ENCODE data around the gene ACVR1B.
A peak's percentile ranks its signal among the peaks of the same experiment; 100 is the strongest.

- TF ChIP-seq CREB3 (tag; conservative IDR thresholded peaks at IDR 0.05; ENCODE audit: low read depth): no peak
- TF ChIP-seq SMC3 (conservative IDR thresholded peaks at IDR 0.05; ENCODE audit: insufficient read depth, low read depth, low read length): no peak
- no peak for TF ChIP-seq RB1 (IDR thresholded peaks at IDR 0.05; ENCODE audit: low read depth)
- no peak for TF ChIP-seq KDM4B (IDR thresholded peaks at IDR 0.05; ENCODE audit: borderline replicate concordance in 2 of 2, low read depth in 1 of 2)
- no peak for TF ChIP-seq OTX1 (CRISPR knock-in tag; IDR thresholded peaks at IDR 0.05)
- no peak for TF ChIP-seq FIP1L1 (IDR thresholded peaks at IDR 0.05; ENCODE audit: low read depth, low read length, poor library complexity, severe bottlenecking)
- TF ChIP-seq POLR2A (conservative IDR thresholded peaks at IDR 0.05): no peak
- TF ChIP-seq ESRRA (IDR thresholded peaks at IDR 0.05; ENCODE audit: borderline replicate concordance, low read depth): no peak
- TF ChIP-seq MYNN (IDR thresholded peaks at IDR 0.05): peak; percentile 68; the same call in 1 of the 2 replicates
- TF ChIP-seq MYNN (CRISPR knock-in tag; IDR thresholded peaks at IDR 0.05): no peak
- TF ChIP-seq RERE (CRISPR knock-in tag; IDR thresholded peaks at IDR 0.05; ENCODE audit: borderline replicate concordance): no peak
- no peak for TF ChIP-seq NR3C1 (CRISPR knock-in tag; IDR thresholded peaks at IDR 0.05)
- no peak for TF ChIP-seq GABPB1 (CRISPR knock-in tag; IDR thresholded peaks at IDR 0.05)
- TF ChIP-seq MAFK (IDR thresholded peaks at IDR 0.05; ENCODE audit: low read length): no peak
- TF ChIP-seq ZNF57 (CRISPR knock-in tag; IDR thresholded peaks at IDR 0.05): no peak
Observed at GRCh38 chr12:51972849-51973273, 21.4 kb downstream of the ACVR1B start.
